DOHH2 (cell line): ENCODE data around the gene PRR23E.

Experiments used
- EZH2phosphoT487 ChIP-seq: fragments of 200-600 bp; sonication (generic); IDR thresholded peaks from 2 replicates; pipeline ENCODE4 v1.6.1; 2017; ENCODE audit warnings: borderline replicate concordance, mild to moderate bottlenecking, antibody characterized with exemption, low read length, moderate library complexity, mixed read lengths
- TF ChIP-seq, protein P1 (sequence below): fragments of 200-600 bp; sonication (generic); IDR thresholded peaks from one replicate; pipeline ENCODE4 v1.5.1; 2014; ENCODE audit warnings: antibody characterized with exemption, mild to moderate bottlenecking, low read depth, low read length; ENCODE audit not compliant: poor library complexity, severe bottlenecking

GRCh38 chr3:127147291-127147885 is 45.5 kb upstream of the PRR23E start:
- TF ChIP-seq, protein P1, sequence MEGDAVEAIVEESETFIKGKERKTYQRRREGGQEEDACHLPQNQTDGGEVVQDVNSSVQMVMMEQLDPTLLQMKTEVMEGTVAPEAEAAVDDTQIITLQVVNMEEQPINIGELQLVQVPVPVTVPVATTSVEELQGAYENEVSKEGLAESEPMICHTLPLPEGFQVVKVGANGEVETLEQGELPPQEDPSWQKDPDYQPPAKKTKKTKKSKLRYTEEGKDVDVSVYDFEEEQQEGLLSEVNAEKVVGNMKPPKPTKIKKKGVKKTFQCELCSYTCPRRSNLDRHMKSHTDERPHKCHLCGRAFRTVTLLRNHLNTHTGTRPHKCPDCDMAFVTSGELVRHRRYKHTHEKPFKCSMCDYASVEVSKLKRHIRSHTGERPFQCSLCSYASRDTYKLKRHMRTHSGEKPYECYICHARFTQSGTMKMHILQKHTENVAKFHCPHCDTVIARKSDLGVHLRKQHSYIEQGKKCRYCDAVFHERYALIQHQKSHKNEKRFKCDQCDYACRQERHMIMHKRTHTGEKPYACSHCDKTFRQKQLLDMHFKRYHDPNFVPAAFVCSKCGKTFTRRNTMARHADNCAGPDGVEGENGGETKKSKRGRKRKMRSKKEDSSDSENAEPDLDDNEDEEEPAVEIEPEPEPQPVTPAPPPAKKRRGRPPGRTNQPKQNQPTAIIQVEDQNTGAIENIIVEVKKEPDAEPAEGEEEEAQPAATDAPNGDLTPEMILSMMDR: no peak
- TF ChIP-seq EZH2phosphoT487: no peak
